Hematopoietic multipotent progenitor cell treated with erythropoietin and hydrocortisone succinate and interleukin-3 and kit ligand, for 4 days (in vitro differentiated cells): ENCODE results near the gene BTF3.
A peak's percentile ranks its signal among the peaks of the same experiment; 100 is the strongest.
"Not testable (repeated sequence)": the region's sequence is repeated elsewhere in the genome, so short reads cannot be mapped to it uniquely, and the experiment has no call there.

Experiments
- DNase-seq: peaks from one replicate; pipeline ENCODE4 v3.0.0-alpha.2; 2015

The BTF3 gene

DNA sequence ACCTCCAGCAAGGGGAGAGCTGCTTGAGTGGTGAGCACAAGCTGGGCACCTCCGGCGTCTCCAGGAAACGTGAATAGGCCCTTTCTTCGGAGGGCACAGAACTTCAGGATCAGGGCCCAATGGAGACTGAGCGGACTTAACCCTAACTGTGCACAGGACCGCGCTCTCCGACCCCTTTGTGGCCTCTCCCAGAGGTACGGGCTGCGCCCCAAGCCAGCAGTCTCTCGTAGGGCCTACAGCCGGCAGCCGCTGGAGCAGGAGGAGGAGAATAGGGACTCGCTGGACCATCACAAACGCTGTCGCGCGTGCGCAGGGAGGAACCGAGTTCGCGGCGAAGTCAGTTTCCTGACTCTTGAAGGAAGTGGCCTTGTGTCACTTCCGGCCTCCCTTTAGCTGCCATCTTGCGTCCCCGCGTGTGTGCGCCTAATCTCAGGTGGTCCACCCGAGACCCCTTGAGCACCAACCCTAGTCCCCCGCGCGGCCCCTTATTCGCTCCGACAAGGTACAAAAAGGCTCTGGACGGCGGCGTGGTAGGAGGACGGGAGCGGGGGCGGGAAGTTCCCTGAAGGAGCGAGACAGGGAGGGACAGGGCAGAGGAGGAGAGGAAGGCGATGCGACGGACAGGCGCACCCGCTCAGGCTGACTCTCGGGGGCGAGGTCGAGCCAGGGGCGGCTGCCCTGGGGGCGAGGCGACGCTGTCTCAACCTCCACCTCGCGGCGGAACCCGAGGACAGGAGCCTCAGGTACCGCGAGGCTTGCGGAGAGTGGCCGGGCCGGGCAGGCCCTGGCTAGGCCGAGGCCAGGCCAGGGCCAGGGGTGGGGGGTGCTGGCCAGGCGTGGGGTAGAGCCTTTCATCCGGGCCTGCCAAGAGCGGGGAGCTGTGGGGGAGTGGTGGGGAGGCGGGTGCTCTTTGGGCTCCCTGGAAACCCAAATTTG is at the start of gene BTF3:
Gene BTF3 (plus strand): TSS at position 386 of the 936 bp plus-strand sequence. CDS start 226 bp downstream, at position 612.
- peak; percentile 99 for DNase-seq

- peak; percentile 54 for DNase-seq
These were observed 49.6 kb upstream of the BTF3 start, which contains the start of gene FOXD1 for GRCh38 chr5:73448463-73449136. FOXD1 (minus strand) TSS chr5:73448777; CDS start chr5:73448362, 415 bp downstream.

- DNase-seq = no peak
These were observed 48.1 kb upstream of the BTF3 start for GRCh38 chr5:73450137-73450536.

GRCh38 chr5:73450672-73451223 is 47.5 kb upstream of the BTF3 start:
- DNase-seq = no peak

DNA sequence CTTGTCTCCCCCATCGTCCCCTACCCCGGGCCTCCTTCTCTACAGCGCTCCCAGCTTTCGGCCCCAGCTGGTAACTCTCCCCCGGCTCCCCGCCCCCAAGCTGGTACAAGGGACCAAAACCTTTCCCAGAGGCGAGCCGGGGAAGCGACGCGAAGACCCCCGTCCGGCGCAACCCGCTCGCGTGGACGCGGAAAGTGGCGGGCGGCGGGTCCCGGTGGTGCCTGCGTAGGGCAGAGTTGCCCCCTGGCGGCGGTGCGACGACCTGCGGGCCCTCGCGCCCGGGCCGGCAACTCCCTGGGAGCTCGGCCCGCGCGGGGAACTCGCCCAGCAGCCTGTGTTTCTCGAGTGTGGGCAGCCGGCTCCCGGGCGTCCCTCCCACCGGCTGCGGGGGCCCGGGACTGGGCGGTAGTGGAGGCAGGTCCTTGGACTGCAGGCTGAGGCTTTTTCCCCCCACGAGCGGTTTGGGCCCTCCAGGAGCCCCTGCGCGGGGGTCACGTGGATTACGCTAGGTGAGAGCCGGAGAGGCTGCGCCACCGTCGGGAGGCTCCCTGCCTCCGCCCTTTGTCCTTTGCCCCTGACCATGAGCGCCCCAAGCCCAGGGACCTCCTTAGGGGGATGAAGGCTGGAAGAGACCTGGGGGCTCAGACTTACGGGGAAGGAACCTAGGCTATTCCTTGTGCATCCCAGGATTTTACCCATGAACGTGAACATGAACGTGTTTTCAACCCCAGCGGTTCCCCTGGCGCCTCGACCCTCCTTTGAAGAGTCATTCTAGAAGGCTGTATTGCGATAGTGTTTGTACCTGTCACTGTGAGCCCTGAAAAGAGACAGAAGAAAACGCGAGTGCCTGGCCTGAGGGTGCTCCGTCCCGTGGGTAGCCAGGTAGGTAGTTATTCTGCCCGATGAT is 46.8 kb upstream of the BTF3 start:
- peak; percentile 66 for DNase-seq

GRCh38 chr5:73452215-73452614 is 46.0 kb upstream of the BTF3 start:
- no peak for DNase-seq

GRCh38 chr5:73454379-73455036 is 43.7 kb upstream of the BTF3 start:
- peak; percentile 63 for DNase-seq

GRCh38 chr5:73456462-73456861 is 41.8 kb upstream of the BTF3 start:
- DNase-seq = not testable (repeated sequence)

DNA sequence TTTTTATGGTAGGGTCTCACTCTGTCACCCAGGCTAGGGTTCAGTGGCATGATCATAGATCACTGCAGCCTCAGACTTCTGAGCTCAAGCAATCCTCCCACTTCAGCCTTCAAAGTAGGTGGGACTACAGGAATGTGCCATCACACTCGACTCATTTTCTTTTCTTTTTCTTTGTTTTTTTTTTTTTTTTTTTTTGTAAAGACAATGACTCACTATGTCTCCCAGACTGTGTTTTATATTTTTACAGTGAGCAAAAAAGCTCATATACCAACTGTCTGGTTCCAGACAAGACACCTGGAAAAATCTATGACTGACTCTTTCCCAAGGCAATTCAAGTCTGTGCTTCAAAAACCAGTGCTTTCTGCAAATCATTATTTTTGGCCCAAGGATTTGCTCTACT is 38.9 kb upstream of the BTF3 start:
- no peak for DNase-seq

- DNase-seq = no peak
These were observed 38.1 kb upstream of the BTF3 start for GRCh38 chr5:73460133-73460532.

GRCh38 chr5:73464016-73464745 is 34.1 kb upstream of the BTF3 start:
- no peak for DNase-seq

DNA sequence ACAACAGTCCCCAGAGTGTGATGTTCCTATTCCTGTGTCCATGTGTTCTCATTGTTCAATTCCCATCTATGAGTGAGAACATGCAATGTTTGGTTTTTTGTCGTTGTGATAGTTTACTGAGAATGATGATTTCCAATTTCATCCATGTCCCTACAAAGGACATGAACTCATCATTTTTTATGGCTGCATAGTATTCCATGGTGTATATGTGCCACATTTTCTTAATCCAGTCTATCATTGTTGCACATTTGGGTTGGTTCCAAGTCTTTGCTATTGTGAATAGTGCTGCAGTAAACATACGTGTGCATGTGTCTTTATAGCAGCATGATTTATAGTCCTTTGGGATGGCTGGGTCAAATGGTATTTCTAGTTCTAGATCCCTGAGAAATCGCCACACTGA is 29.6 kb upstream of the BTF3 start:
- DNase-seq = not testable (repeated sequence)

- DNase-seq = no peak
These were observed 28.4 kb upstream of the BTF3 start for GRCh38 chr5:73469878-73470277.

DNA sequence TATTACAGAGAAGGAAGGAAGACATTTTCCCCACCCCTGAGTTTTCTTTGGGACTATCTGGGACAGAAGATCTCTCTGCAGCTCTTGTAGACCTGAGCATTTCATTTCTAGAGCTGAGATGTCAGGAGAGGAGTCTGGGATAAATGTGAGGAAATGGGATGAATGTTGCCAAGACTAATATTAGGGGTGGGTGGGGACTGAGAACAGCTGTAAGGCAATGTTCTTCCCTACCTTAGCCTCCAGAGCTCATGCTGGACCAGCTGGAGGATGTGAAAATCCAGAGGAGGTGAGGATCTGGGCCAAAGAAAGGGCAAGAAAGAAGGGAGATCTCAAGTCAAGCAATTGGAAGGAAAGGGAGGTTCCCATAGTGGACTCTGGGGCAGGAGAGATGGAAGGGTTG is 26.6 kb upstream of the BTF3 start:
- no peak for DNase-seq

DNA sequence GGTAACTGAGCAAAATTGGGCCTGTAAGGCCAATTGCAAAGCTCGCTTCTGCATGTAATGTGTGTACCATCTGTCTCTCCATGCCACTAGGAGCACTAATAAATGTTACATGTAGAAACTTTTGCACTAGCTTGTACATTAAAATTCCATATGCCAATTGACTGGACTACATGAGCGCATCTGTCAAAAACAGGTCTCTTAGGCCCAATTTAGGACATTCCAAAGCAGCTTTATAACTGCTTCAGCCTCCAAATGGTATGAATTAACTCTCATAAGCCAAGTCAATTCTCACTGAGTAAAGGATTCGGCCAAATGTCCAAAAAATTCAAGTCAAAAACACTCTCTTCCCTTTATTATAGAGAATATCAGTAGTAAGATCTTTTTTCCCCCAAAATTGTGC is 26.1 kb upstream of the BTF3 start:
- no peak for DNase-seq

GRCh38 chr5:73480500-73480899 is 17.7 kb upstream of the BTF3 start:
- DNase-seq = no peak

DNA sequence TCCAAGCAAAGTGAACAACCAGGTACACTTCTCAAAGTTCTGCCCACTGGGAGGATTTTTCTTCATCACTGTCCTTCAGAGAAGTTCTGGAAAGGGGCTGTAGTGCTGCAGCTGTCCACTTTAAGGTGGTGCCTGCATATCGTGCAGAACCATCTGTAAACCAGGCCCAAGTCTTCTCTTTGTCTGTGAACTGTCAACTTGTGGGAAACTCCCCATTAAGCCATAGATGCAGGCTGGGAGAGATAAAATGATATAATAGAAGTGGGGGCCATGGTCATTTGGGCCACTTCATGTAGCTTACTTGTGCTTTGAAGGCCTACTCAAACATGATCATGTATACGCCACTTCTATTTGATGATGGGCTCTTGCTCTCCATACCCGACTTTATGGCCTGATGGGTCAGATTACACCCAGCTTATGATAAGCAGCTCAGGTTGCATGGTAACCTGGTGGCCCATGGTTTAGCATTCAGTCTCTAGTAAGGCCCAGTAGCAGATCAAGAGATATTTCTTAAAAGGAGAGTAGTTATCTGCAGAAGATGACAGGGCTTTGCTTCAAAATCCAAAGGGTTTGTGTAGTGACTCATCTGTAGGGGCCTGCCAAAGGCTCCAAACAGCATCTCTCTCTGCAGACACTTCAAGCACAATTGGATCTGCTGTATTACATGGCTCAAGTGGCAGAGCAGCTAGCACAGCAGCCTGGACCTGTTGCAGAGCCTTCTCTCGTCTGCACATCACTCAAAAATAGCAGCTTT is 15.7 kb upstream of the BTF3 start:
- no peak for DNase-seq

DNA sequence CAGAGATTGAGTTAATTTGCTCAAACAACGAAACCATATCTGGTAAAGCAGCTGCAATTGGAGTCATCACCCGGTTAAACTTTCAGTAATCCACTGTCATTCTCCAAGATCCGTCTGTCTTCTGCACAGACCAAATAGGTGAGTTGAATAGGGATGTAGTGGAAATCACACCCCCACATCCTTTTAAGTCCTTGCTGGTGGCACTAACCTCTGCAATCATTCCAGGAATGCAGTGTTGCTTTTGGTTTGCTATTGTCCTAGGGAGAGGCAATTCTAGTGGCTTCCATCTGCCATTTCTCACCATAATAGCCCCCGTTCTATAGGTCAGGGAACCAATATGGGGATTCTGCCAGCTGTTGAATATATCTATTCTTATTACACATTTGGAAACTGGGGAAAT is 14.6 kb upstream of the BTF3 start:
- no peak for DNase-seq

DNA sequence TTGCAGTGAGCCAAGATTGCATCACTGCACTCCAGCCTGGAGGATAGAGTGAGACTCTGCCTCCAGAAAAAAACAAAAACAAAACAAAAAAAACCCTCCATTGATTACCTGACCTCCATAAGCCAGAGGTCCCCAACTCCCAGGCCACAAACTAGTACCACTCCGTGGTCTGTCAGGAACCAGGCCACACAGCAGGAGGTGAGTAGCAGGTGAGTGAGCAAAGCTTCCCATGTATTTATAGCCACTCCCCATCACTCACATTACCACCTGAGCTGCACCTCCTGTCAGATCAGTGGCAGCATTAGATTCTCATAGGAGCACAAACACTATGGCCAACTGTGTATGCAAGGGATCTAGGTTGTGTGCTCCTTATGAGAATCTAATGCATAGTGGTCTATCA is 13.7 kb upstream of the BTF3 start:
- no peak for DNase-seq

DNA sequence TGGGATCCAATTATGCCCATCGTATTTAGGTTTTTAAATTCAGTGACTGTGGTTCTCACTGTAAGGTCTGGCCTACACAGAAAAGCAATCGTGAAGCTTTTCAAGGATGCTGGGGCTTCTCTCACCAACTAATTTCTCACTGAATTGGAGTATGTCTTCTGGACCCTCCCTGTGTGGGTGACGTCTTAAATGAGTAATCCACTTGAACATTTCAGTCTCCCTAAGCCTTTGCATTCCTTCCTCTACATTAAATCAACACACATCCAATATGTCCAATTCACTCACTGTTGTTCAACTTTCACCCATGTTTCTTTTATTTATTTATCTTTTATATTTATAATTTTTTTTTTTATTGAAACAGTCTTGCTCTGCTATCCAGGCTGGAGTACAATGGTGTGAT is 12.5 kb upstream of the BTF3 start:
- DNase-seq = no peak
